K562 (cell line): ENCODE results near the gene NRARP. TPM values are rescaled to one million over a fixed set of nuclear protein-coding genes. Genes with fewer than 3 reads are reported as not detected.
A peak's percentile ranks its signal among the peaks of the same experiment; 100 is the strongest.

Experiments used
- ATAC-seq: fragments of 200-7000 bp; cut with Tn5 transposase; 3 replicates; pipeline ENCODE4 v1.9.1; 2020; ENCODE audit warnings: moderate library complexity
- BruUV-seq: library from RNA; stranded (reverse); fragments of 400-500 nt; replicated peaks from 2 replicates; lab custom pipeline; 2021; lab: Mats Ljungman, UMichigan
- CTCF ChIA-PET: fragments of 300-600 bp; formaldehyde crosslinking; extraction: SDS; loops from one replicate; lab custom pipeline; 2021; ENCODE audit warnings: low intra/inter-chr PET ratio; lab: Yijun Ruan, JAX
- POLR2A ChIA-PET: fragments of 300-600, 350-650 bp; sonication (Branson Sonifier 250); formaldehyde crosslinking; extraction: SDS; loops from one replicate; lab custom pipeline; 2021; ENCODE audit warnings: antibody characterized with exemption, inconsistent platforms; lab: Yijun Ruan, JAX
- DNase-seq, 4 experiments: peaks; one replicate each; pipeline versions ENCODE4 v3.0.0 to v3.0.0-alpha.2; 2011 to 2018; ENCODE audit warnings: low spot score in 3 of 4, mixed read lengths in 3 of 4; ENCODE audit errors: extremely low read depth in 1 of 4
- FAIRE-seq: peaks from 2 replicates; lab custom pipeline; 2011; peaks lifted over from hg19 to GRCh38; lab: Jason Lieb, UNC
- H2AFZ ChIP-seq: 2 replicates; pipeline ENCODE4 v1.6.0; 2011; ENCODE audit warnings: low read depth, low read length, control low read depth, inconsistent platforms
- H3K27ac ChIP-seq: fragments of 200-600 bp; 3 replicates; pipeline ENCODE4 v1.8.0; 2011; ENCODE audit warnings: low read depth, mild to moderate bottlenecking, control low read depth, inconsistent platforms, low read length, moderate library complexity, mixed read lengths; ENCODE audit errors: extremely low read depth
- H3K27me3 ChIP-seq, 2 experiments: fragments of 300-600 bp in 1 of 2; 2 replicates in 1 of 2; 3 replicates in 1 of 2; pipeline versions ENCODE4 v1.6.0 to v1.8.0; 2011; ENCODE audit warnings: inconsistent platforms in 2 of 2, low read length in 2 of 2, mild to moderate bottlenecking in 1 of 2, mixed read lengths in 1 of 2, moderate library complexity in 1 of 2; ENCODE audit not compliant: control insufficient read depth in 2 of 2, insufficient read depth in 2 of 2
- H3K36me3 ChIP-seq: fragments of 300-600 bp; 3 replicates; pipeline ENCODE4 v1.8.0; 2011; ENCODE audit warnings: mild to moderate bottlenecking, low read length, inconsistent platforms; ENCODE audit not compliant: control insufficient read depth, insufficient read depth
- H3K4me1 ChIP-seq, 2 experiments: fragments of 200-600 bp in 1 of 2; replicated peaks in 1 of 2; 2 replicates in 1 of 2; 3 replicates in 1 of 2; pipeline versions ENCODE4 v1.5.1 to v1.8.0; 2011; ENCODE audit warnings: inconsistent platforms in 2 of 2, low read length in 2 of 2, mild to moderate bottlenecking in 1 of 2, mixed read lengths in 1 of 2, moderate library complexity in 1 of 2; ENCODE audit not compliant: control insufficient read depth in 2 of 2, insufficient read depth in 2 of 2
- H3K4me2 ChIP-seq: 2 replicates; pipeline ENCODE4 v1.6.1; 2011; ENCODE audit warnings: low read length, control low read depth, inconsistent platforms, mixed read lengths; ENCODE audit not compliant: insufficient read depth
- H3K4me3 ChIP-seq: fragments of 200-600 bp; sonication (generic), shearing (Covaris generic); 2 replicates; pipeline ENCODE4 v1.5.1; 2016; ENCODE audit warnings: control low read depth, inconsistent platforms
- H3K79me2 ChIP-seq: fragments of 200-600 bp; 3 replicates; pipeline ENCODE4 v1.8.0; 2011; ENCODE audit warnings: low read length, inconsistent platforms; ENCODE audit not compliant: control insufficient read depth, insufficient read depth
- H3K9ac ChIP-seq, 2 experiments: 2 replicates each; pipeline versions ENCODE4 v1.6.0 to v1.6.1; 2011; ENCODE audit warnings: low read depth in 2 of 2, low read length in 2 of 2, control low read depth in 1 of 2, inconsistent platforms in 1 of 2, mild to moderate bottlenecking in 1 of 2, mixed read lengths in 1 of 2; ENCODE audit not compliant: insufficient read depth in 1 of 2
- H3K9me1 ChIP-seq: one replicate; pipeline ENCODE4 v1.6.0; 2011; ENCODE audit warnings: inconsistent platforms, mild to moderate bottlenecking, low read length, moderate library complexity; ENCODE audit not compliant: control insufficient read depth, insufficient read depth
- H3K9me3 ChIP-seq: replicated peaks from 2 replicates; pipeline ENCODE4 v1.5.1; 2011; ENCODE audit warnings: low read depth, low read length, inconsistent platforms; ENCODE audit not compliant: control insufficient read depth, insufficient read depth
- H4K20me1 ChIP-seq: replicated peaks from 2 replicates; pipeline ENCODE4 v1.6.1; 2011; ENCODE audit warnings: low read length, inconsistent platforms, mixed read lengths; ENCODE audit not compliant: control insufficient read depth, insufficient read depth
- BRCA1 ChIP-seq, 2 experiments: fragments of 450-650 bp in 1 of 2; sonication (generic) in 1 of 2; formaldehyde crosslinking in 1 of 2; IDR thresholded peaks; 2 replicates each; pipeline versions ENCODE4 v1.5.0 to v1.6.1; 2017 to 2020; ENCODE audit warnings: mild to moderate bottlenecking in 1 of 2, missing genetic modification reagents in 1 of 2
- BRD4 ChIP-seq: fragments of 200-600 bp; sonication (generic); IDR thresholded peaks from 2 replicates; pipeline ENCODE4 v1.6.1; 2017; ENCODE audit warnings: inconsistent platforms
- FOXM1 ChIP-seq, 2 experiments: fragments of 450-650 bp in 1 of 2; sonication (generic) in 1 of 2; formaldehyde crosslinking in 1 of 2; IDR thresholded peaks; 2 replicates each; pipeline versions ENCODE4 v1.6.1 to v1.9.0; 2017 to 2022; ENCODE audit warnings: low read depth in 2 of 2, mild to moderate bottlenecking in 2 of 2, missing genetic modification reagents in 1 of 2, moderate library complexity in 1 of 2
- FOXP1 ChIP-seq: sonication (generic); formaldehyde crosslinking; IDR thresholded peaks from 2 replicates; pipeline ENCODE4 v1.8.0; 2022; ENCODE audit warnings: mild to moderate bottlenecking, missing genetic modification reagents
- MITF ChIP-seq: IDR thresholded peaks from 2 replicates; pipeline ENCODE4 v1.6.1; 2014; ENCODE audit warnings: antibody characterized with exemption
- MTA2 ChIP-seq: fragments of 450-650 bp; IDR thresholded peaks from 2 replicates; pipeline ENCODE4 v1.6.1; 2016; ENCODE audit warnings: low read depth
- NFE2L1 ChIP-seq: fragments of 450-650 bp; IDR thresholded peaks from 2 replicates; pipeline ENCODE4 v1.6.1; 2016; ENCODE audit warnings: missing genetic modification characterization, low read depth, mild to moderate bottlenecking, missing compliant biosample characterization, moderate library complexity, borderline replicate concordance
- POLR2G ChIP-seq: fragments of 200-400 bp; formaldehyde crosslinking; IDR thresholded peaks from 2 replicates; pipeline ENCODE4 v1.6.1; 2017; ENCODE audit warnings: low read depth, mild to moderate bottlenecking, antibody characterized with exemption, low read length, moderate library complexity
- SRF ChIP-seq, 2 experiments: fragments of 250-450, 450-650 bp in 1 of 2; sonication (Bioruptor Pico) in 1 of 2; sonication (generic) in 1 of 2; formaldehyde crosslinking; IDR thresholded peaks; 2 replicates each; pipeline versions ENCODE4 v1.5.0 to v1.5.1; 2020 to 2022; ENCODE audit warnings: mild to moderate bottlenecking in 1 of 2, missing genetic modification reagents in 1 of 2
- TEAD1 ChIP-seq, 2 experiments: fragments of 450-650 bp in 1 of 2; sonication (generic) in 1 of 2; formaldehyde crosslinking; IDR thresholded peaks; 2 replicates each; pipeline versions ENCODE4 v1.4.0 to v1.8.0; 2020 to 2022; ENCODE audit warnings: mild to moderate bottlenecking in 2 of 2, missing genetic modification reagents in 1 of 2
- TRIM28 ChIP-seq: fragments of 450-650 bp; IDR thresholded peaks from 2 replicates; pipeline ENCODE4 v1.6.1; 2017
- U2AF2 ChIP-seq: fragments of 200-400 bp; formaldehyde crosslinking; optimal IDR thresholded peaks from 2 replicates; pipeline ENCODE3; 2017; ENCODE audit warnings: low read depth, mild to moderate bottlenecking, low read length
- VEZF1 ChIP-seq: fragments of 200-800 bp; sonication (Bioruptor generic); IDR thresholded peaks from 2 replicates; pipeline ENCODE4 v1.6.1; 2017; ENCODE audit warnings: missing genetic modification characterization, missing compliant biosample characterization
- ZEB2 ChIP-seq: fragments of 450-650 bp; IDR thresholded peaks from 2 replicates; pipeline ENCODE4 v1.6.1; 2016
- WGBS: fragments of 100-300 bp; shearing (Covaris generic); methylation state at CpG from one replicate; pipeline ENCODE4 v1.1.6; 2016; ENCODE audit warnings: low coverage, mixed read lengths; ENCODE audit not compliant: insufficient coverage; ENCODE audit errors: missing lambda C conversion rate; 5-methylcytosine and 5-hydroxymethylcytosine counted together
- in situ Hi-C: fragments of 300-500 bp; cut with MboI; formaldehyde crosslinking; loops from 4 replicates; pipeline ENCODE4 v1.15.0; 2018; ENCODE audit warnings: inconsistent platforms, mixed read lengths
- intact Hi-C: fragments of 100-400 bp; cut with micrococcal nuclease; formaldehyde crosslinking; loops from 2 replicates; pipeline ENCODE4 v1.14.2; 2022
- polyA plus RNA-seq, 8 experiments: library from polyadenylated mRNA; depleted of rRNA in 4 of 8; stranded (reverse) in 5 of 8; unstranded in 3 of 8; fragments of >200 nt; fragmentation: Nextera tagmentation in 2 of 8; fragmentation: Illumina TruSeq in 1 of 8; extraction: Ambion mirVana in 2 of 8; extraction: Trizol in 1 of 8; gene quantifications; 2 replicates each; pipeline versions ENCODE4 v1.2.1 to v1.2.3, GENCODE V29; 2011 to 2014; ENCODE audit warnings: inconsistent platforms in 1 of 8, missing spikeins in 1 of 8
- total RNA-seq, 7 experiments: library from RNA; depleted of rRNA in 6 of 7; stranded (reverse); fragments of >200 nt in 6 of 7; fragmentation: Illumina TruSeq in 2 of 7; extraction: Trizol in 2 of 7; gene quantifications; 2 replicates each; pipeline versions ENCODE4 v1.2.1 to v1.2.3, GENCODE V29; 2011 to 2021; ENCODE audit warnings: low replicate concordance in 1 of 7
- TF ChIP-seq, protein P1 (sequence below): fragments of 450-650 bp; formaldehyde crosslinking; IDR thresholded peaks from 2 replicates; pipeline ENCODE4 v1.4.0; 2022; ENCODE audit warnings: missing genetic modification characterization

NRARP gene
- total and polyA plus RNA-seq, 9 of the 15 experiments (the other 6 are each of a cell fraction or from before 2014, with no cell fraction given), result 2.0 to 24.5 (median 7.2) TPM; not detected in 2

- H3K9me1 ChIP-seq, result no peaks in the 10 kb centered on the region
- ChIA-PET POLR2A (interaction anchor here (0.7 kb wide), 2 partner anchors 11 to 960 kb away, joined by 3 read pairs; no protein-coding TSS in a partner anchor), CTCF (no interaction called here)
- H3K27me3 ChIP-seq, result no peaks in the 10 kb centered on the region
- H3K36me3 ChIP-seq, result no peaks in the 10 kb centered on the region
- peaks cover 10 to 94% of the 10 kb centered on the region in 2 experiments for H3K4me1 ChIP-seq
- FAIRE-seq (no peak), DNase-seq (peak; percentile 55 to 79 (median 72)), ATAC-seq (peak; percentile 63)
- no peak overlapping the region; the same call in 1 of the 2 replicates for H3K4me2 ChIP-seq
- H3K4me3 ChIP-seq, result no peak overlapping the region
- H3K9me3 ChIP-seq, result no peaks in the 10 kb centered on the region
- H3K27ac ChIP-seq, result no peak overlapping the region
- 0 out of 2 replicates have a peak, but pooled peaks cover 5% of the 10 kb centered on the region for H4K20me1 ChIP-seq
- peak overlapping the region in 1 of 2 experiments; percentile 78; a peak in 2 of 4 replicates for H3K9ac ChIP-seq
- 0 out of 2 replicates have a peak overlapping the region, but pooled peaks have one; percentile 55 for H2AFZ ChIP-seq
- intact Hi-C loops (no loop called here), in situ Hi-C loops (no loop called here)
- no TSS peak for BruUV-seq
- 39% methylated on average over 20 of the region's 27 CpGs for WGBS
- H3K79me2 ChIP-seq, result no peaks in the 10 kb centered on the region
- TF ChIP-seq POLR2G (0 out of 2 replicates have a peak, but pooled peaks have one; percentile 26), FOXP1 (CRISPR knock-in tag) (no peak), SRF (CRISPR knock-in tag; IDR thresholded peaks at IDR 0.05) (no peak), BRD4 (no peak), ZEB2 (peak; percentile 49; the same call in 1 of the 2 replicates), MTA2 (no peak), TRIM28 (no peak), NFE2L1 (tag) (no peak), BRCA1 (IDR thresholded peaks at IDR 0.05) (no peak), BRCA1 (CRISPR knock-in tag; IDR thresholded peaks at IDR 0.05) (0 out of 2 replicates have a peak, but pooled peaks have one; percentile 52), U2AF2 (no peak), VEZF1 (CRISPR knock-in tag) (peak; percentile 13; the same call in 1 of the 2 replicates), MITF (no peak), FOXM1 (IDR thresholded peaks at IDR 0.05; ENCODE audit: low read depth) (no peak), FOXM1 (CRISPR knock-in tag; IDR thresholded peaks at IDR 0.05; ENCODE audit: low read depth) (no peak), TEAD1 (CRISPR knock-in tag; IDR thresholded peaks at IDR 0.05) (no peak)
- TF ChIP-seq, protein P1, sequence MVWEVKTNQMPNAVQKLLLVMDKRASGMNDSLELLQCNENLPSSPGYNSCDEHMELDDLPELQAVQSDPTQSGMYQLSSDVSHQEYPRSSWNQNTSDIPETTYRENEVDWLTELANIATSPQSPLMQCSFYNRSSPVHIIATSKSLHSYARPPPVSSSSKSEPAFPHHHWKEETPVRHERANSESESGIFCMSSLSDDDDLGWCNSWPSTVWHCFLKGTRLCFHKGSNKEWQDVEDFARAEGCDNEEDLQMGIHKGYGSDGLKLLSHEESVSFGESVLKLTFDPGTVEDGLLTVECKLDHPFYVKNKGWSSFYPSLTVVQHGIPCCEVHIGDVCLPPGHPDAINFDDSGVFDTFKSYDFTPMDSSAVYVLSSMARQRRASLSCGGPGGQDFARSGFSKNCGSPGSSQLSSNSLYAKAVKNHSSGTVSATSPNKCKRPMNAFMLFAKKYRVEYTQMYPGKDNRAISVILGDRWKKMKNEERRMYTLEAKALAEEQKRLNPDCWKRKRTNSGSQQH (CRISPR knock-in tag), result no peak
Observed at GRCh38 chr9:137311171-137311985, 9.3 kb upstream of the NRARP start.
